HG03097 (cell line): ENCODE measurements around the gene CD274.
"Not testable (repeated sequence)": the region's sequence is repeated elsewhere in the genome, so short reads cannot be mapped to it uniquely, and the experiment has no call there.

ENCODE experiments used
- ATAC-seq: cut with Tn5 transposase; IDR thresholded peaks from one replicate; pipeline ENCODE4 v1.9.1; 2021; ENCODE audit not compliant: unreplicated experiment, low FRiP score

CD274 gene

DNA sequence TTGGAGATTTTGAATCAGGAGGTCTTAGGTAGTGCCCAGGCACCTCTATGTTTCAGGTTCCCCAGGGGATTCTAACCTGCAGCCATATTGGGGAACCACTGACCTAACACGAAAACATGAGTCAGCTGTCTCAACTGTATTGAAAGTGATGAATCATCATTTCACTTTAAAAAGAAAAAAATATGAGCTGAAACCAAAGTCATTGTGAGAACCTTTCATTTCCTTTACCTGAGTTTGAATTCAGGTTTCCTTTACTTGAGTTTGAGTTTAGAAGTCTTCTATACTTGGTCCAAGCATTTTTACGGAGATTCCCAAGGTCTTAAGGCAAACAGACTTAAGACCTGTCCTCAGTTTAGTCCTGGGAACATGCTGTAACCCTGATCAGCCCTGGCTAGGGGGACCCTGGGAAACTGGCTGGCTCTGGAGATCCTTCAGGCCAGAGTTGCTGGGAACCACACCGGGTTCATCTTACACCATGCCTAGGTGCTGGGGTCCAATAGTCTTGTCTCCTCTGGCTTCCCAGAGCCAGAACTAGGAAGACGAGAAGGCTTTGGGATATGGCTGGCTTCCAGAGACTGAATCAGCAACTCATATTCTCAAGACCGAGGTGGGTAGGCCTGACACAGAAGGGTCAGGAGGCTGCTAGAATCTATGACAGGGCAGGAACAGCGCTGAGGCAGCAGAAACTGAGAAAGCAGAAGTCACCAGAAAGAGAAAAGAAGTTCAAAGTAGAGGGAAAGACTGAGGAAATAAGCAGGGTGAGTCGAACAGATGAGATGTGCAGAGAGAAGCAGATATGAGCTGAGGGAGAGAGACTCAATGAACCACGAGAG lies 43.6 kb downstream of the CD274 start:
- ATAC-seq, result peak; percentile 82

DNA sequence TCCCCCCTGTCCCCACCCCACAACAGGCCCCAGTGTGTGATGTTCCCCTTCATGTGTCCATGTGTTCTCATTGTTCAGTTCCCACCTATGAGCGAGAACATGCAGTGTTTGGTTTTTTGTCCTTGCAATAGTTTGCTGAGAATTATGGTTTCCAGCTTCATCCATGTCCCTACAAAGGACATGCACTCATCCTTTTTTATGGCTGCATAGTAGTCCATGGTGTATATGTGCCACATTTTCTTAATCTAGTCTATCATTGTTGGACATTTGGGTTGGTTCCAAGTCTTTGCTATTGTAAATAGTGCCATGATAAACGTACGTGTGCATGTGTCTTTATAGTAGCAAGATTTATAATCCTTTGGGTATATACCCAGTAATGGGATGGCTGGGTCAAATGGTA lies 44.4 kb downstream of the CD274 start:
- ATAC-seq, result not testable (repeated sequence)

DNA sequence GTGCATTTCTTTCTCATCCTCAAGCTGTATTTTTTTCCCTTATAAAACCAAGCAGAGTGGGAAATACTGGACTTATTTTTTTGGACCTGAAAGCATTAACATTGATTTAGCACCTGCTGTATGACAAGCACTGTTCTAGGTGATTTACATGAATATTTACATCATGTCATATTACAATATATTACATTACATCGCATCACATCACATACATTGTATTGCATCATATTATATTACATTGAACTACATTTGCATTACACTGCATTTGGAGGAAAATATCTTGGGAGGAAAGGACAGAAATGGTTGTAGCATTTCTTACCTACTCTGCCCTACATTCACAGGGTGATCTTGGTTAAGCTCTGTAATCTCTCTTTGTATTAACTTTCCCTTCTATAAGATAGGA lies 48.8 kb downstream of the CD274 start:
- ATAC-seq, result no peak

DNA sequence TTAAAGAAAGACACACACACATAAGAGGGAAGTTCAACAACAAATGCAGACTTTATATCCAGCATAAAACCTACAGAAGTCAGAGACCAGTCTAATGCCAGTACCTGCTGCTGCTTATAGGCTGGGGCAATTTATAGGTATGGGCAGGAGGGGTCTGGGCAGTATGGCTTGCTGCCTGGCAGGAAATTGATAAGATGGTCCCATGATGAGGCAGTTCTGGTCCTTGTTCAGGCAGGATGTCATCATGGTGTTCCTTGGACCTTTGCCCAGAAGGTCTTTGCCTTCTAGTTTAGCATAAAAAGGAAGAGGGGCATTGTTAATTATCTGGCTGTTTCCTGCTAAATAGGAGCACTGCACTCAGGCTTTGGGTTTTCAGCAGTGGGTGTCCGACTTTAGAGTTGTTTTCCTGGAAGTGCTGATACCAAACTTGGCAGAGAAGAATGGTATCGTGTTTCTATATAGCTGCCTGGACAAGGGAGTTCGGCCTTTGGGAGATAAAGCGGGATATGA lies 49.6 kb downstream of the CD274 start:
- no peak for ATAC-seq

DNA sequence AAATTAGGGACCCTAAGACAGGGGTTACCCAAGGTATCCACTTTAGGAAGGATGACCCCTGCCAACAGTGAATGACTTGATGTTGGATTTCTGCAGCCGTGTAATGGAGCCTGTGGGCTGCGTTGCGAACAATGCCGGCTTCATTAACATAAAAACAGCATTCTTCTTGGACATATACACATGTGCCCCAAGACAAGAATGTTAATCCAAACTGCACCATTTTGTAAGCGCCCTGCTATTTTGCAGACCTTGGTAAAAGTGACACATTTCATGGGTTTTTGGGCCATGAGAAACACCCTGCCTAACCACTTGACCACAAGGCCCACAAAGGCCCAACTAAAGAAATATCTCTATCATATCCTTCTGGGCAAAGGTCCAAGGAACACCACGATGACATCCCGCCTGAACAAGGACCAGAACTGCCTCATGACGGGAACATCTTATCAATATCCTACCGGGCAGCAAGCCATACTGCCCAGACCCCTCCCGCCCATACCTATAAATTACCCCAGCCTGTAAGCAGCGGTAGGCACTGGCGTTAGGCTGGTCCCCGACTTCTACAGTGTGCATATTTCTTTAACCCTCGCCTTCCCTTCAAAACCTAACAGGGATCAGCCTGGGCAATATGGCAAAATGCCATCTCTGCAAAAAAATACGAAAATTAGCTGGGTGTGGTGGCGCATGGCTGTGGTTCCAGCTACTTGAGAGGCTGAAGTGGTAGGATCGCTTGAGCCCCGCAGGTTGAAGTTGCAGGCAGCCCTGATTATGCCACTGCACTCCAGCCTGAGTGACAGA lies 50.3 kb downstream of the CD274 start:
- ATAC-seq, result no peak

DNA sequence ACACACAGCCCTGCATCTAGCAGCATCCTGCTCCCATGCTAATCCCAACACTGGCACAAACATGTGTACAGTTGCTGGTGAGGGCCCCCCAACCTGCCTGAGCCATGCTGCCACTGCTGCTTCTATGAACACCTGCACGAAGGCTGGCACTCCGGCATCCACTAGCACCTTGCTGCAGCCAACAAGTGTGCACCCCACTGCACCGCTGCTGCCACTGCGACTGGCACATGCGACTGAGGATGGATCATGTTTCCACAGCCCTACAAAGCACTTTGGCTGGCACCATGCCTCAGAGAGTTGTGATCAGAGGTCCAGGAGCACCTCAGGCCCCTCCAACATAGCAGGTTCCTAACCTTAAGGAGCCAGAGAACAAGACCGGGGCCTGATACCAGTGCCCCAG lies 52.2 kb downstream of the CD274 start:
- no peak for ATAC-seq

DNA sequence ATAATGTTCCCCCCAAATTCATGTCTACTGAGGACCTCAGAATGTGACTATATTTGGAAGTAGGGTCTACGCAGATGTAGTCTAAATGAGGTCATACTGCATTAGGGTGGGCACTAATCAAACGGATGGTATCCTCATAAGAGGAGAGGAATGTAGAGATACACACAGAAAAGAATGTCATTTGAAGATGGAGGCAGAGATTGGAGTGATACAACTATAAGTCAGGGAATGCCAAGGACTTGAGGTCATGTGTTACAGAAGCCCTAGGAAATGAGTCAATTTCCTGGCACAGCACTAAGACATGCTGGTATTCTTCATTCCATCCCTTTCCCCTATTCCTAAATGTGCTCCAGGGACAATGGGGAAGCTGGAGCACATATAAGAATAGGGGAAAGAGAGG lies 59.2 kb downstream of the CD274 start:
- no peak for ATAC-seq

DNA sequence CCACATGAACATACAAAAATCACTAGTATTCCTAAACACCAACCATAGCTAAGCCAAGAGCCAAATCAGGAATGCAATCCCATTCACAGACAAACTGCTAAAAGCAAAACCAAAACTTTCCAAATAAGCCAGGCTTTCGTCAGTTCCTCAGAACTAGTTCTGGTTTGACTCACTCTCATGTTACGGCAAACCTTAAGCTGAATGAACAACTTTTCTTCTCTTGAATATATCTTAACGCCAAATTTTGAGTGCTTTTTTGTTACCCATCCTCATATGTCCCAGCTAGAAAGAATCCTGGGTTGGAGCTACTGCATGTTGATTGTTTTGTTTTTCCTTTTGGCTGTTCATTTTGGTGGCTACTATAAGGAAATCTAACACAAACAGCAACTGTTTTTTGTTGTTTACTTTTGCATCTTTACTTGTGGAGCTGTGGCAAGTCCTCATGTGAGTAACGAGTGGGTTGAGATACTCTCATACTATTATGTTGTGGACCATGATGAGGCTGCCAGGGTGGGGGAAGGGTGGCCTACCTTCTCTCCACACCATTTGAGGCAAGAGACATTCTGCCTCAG lies 60.1 kb downstream of the CD274 start, which contains the start of gene PDCD1LG2:
Gene PDCD1LG2 (plus strand): TSS at position 172 of the 572 bp plus-strand sequence. CDS start 12,016 bp downstream, outside the sequence.
- ATAC-seq, result peak; percentile 45

DNA sequence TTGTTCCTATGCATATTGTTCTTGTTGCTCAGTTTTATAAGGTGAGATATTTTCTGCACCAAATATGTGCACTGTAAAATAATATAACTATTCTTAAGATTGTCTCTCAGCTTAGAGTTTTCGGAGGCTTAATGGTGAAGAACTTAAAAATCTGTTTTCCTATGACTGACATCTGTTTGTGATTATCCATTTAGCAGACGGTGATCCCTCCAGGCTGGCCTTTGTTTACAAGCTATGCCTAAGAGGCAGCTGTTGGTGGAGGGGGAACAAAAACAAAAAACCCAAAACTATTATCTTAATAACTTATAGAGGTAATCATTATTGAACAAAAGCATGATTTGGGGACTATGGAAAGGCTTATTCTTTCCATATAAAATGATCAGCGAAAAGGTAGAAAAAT lies 60.6 kb downstream of the CD274 start:
- ATAC-seq, result no peak

DNA sequence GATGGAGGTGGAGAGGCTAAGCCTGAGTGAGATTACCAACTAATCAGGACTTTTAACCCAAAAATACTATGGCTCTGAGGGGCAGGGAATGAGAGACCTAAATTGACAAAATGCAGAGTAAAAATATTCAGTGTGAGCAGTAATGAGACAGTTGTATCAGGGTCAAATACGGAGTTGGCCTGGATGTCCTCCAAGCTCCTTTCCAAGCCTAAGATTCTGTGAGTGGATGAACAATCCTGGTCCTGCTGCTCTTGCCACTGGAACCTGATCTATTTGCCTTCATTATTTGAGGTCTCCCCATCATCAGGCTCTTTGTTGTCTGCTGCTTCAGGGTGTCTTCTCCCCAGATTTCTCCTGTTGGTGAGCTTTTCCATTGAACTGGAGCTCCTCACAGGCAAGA lies 61.1 kb downstream of the CD274 start:
- ATAC-seq, result no peak

DNA sequence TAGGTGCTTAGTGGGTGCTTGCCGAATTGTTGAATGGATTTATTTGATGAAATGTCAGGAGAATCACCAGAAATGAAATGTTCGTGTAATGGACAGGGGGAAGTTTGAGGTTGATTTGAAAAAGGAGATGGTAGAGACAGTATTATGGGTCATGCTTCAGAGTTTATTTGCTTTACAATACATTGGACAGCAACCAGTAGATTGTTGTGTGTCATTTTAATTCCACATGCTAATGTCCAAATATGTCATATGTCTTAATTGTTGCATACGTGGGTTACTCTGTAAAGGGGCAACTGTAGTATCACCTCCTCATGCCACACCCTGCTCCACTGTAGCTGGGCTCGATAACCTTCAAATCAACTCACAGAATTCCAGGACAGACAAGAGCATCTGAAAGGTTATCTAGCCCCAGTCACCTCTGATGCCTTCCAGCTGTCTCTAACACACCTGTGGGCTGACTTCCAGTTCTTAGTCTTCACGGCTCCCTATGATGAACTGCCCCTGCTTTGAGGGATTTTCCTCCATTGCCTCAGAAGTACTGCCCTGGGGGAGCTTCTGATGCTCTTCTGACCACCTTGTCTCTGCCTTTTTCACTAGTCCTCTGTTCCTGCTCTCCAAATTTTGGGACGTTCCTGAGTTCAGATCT lies 61.7 kb downstream of the CD274 start:
- ATAC-seq, result no peak

DNA sequence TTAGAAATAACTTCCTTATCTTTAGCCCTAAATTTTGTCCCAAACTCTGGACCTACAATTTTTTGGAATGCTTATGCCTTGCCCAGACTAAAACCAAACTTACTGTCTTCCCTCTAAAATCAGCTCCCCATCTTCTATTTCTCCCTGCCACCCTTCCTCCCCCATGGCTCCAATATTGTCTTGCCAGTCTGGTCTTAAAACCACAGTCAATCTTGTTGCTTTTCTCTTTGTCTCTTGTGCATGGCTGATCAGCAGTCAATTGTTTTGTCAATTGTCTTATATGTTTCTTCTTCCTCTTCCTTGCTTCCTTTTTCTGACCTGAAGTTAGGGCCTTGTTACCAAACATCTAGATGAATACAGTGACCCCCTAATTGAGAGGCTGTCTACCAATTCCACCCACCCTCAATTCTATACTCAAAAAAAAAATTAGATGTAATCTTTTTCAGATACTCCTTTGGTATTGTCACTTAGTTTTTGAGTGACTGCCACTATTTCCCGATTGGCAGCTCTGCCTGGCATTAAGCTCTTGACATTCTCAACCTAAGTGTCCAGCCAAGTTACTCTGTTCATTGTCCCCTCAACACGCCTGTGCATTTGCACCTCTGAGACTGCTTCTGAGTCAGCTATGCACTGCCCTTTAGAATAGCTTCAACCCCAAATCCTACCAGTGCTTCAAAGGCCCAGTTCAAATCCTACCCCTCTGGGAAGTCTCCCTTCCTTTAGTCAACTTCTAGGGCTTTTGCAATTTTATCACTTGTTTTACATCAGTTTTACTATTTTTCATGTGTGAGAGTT lies 62.5 kb downstream of the CD274 start:
- ATAC-seq, result no peak

DNA sequence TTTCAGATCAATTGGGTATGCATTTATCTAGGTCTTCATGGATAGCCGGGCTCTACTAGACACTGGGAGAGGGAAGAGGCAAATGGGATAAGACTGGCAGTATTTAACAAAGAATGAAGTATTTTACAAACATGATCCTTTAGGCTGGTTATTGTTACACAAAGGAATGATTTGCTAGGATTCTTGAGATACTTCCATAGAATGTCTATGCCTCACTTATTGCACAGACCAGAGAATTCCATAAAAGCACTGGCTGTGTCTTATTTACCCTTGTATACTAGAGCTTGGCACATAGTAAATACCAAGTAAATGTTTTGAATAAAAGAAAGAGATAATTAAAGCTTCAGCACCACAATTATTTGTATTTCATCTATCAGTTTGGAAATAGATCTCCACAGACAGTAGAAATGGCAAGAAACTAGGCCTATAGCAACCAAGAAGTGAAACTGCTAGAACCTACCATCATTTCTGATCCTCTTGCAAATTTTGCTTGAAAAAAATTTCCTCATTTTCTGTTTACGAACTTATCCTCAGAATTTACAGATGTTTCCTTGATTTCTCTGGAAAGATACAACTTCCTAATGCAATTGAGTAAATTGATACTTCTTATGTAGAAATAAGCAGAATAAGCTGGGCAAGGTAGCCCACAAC lies 63.7 kb downstream of the CD274 start:
- ATAC-seq, result no peak

DNA sequence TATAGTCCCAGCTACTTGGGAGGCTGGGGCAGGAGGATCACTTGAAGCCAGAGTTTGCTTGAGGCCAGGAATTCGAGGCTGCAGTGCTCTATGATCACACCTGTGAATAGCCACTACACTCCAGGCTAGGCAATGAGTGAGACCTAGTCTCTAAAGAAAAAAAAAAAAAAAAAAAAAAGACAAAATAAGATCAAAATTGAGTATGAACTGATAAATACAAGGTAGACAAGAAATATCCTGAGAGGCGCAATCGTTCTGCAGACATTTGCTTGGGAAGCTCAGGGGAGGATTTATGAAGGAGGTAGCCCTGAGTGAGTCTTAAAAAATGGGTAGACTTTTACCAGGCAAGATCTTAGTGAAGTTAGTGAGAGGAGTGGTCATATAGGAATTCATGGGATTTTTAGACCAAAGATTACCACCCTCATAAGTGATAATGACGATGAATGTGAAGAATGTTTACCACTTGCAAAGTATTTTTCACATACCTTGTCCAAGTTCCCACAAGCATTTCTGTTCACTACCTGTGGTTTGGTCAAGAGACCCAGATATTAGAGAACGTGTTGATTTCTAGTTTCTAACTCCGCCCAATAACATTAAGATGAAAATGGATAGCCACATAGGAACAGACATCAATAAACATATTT lies 64.4 kb downstream of the CD274 start:
- ATAC-seq, result no peak

DNA sequence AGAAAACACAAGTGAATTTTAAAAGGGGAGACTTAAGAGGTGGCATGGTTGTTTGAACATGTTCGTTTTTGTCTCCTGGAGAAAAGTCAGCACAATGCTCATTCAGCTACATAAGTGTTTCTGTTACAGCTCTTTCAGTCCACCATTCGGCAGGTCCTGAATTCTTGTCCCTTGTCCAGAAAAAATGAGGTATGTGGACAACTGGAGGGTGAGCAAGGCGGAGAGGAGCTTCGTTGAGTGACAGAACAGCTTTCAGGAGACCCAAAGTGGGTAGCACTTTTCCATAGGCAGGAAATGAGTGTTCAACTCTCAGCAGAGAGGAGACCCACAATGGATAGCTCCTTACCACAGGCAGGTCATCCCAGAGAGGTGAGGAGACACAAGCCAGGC lies 64.9 kb downstream of the CD274 start:
- no peak for ATAC-seq

DNA sequence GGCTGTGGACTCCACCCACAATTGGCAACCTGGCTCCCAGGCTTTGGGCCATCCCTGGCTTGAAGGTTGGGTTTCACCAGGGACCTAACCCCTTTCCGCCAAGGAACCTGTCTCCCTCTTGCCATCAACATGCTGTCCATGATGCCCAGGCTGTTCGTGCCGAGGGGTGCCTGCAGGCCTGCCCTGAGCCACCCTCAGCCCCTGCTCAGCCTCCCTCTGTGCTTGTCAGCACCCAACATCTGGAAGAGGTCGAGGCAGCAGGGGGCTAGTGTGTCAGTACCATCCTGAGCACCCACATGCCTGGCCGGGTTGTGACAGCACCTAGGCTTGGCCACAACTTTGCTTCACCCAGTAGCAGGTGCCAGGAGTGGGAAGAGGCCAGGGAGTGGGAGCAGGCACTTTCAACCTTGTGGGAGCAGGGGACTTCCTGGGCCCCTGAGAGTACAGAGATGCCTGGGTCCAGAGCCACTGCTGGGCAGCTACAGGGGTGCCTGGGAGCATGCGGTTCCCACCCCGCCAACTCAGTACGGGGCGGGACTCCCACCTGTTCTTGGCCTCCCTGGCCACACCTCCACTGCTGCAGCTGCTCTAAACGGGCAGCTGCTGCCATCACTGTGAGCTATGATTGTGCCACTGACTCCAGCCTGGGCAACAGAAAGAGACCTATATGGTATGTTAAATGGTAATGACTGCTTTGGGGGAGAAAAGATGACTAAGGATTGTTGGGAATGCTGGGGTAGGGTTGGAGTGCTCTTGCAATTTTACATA lies 66.3 kb downstream of the CD274 start:
- ATAC-seq, result no peak

DNA sequence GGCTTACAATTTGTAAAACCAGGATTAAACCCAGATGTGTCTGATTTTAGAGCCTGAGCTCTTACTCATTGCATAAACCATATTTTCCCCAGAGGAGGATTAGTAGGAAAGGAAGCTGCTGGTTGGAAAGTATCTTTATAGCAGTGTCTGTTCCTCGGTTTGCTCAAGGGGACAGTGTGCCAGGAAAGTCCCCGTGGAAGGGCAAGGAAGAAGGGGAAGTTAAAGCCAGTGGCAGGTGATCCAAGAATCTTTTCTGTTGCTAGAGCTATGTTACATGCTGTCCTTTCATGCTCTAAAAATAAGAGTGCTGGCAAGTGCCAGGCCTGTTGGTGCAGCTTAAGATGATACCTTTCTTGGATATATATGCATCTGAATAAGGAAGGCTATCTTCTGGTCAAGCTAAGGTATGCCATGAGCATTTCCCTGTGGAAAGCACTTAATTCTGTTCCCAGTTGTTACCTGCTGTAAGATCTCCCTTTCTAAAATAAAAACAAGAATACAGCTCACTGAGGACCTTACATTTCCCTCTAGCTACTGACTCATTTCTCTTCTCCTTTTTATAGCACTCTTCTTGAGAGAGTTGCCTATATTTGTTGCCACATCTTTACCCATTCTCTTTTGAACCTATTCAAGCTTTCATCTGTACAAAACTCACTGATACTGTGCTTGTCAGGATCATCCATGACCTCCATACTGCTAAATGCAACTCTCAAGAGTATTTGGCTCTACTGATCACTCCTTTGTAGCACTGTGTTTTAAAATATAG lies 68.0 kb downstream of the CD274 start:
- peak; percentile 40 for ATAC-seq

DNA sequence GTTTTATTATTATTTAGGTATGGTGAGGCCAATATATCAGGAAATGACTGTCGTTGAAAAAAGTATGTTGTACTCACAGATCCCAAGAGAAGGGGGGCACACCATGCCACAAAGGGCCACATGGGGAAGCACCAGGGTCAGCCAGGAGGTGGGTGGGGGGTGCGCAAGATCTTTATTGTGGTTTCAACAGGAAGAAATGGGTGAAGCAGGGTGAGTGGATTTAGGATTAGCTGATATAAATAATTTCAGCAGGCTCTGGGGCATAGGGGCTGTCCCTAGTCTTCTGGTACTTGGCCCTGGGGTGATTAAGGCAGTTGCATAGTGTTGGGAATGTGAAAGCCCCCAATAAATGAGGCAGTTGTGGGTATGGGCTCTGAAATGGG lies 68.6 kb downstream of the CD274 start:
- ATAC-seq, result peak; percentile 4
